Lower leg skin (tissue), 3 donors: ENCODE measurements around the gene UTRN.

Experiments
- POLR2A ChIP-seq, 2 donors: fragments of 450-650 bp; IDR thresholded peaks; one replicate each; pipeline ENCODE4 v1.6.1; 2016 to 2017; ENCODE audit warnings: antibody characterized with exemption in 2 of 2, mild to moderate bottlenecking in 1 of 2, moderate library complexity in 1 of 2
- TF ChIP-seq, protein P1 (sequence below), 3 donors: fragments of 450-650 bp; IDR thresholded peaks; one replicate each; pipeline ENCODE4 v1.5.1; 2016; ENCODE audit warnings: antibody characterized with exemption in 3 of 3, mild to moderate bottlenecking in 3 of 3, moderate library complexity in 2 of 3

DNA sequence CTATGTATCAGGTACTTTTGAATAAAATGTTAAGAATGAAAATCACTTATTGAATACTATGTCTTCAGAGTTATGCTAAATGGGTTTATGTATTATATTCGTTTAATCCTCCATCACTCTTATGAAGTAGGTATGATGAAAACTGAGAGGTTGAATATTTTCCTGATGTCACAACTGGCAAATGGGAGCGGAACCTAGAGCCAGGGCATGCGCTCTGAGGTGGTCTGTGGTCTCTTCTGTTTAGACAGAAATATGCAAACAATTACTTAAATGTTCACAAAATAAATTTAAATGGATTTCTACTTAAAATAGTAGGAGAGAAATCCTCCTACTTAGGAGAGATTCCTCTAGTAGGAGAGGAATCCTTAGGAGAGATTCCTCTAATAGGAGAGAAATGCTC, 21.3 kb upstream of the UTRN start:
- TF ChIP-seq, protein P1, sequence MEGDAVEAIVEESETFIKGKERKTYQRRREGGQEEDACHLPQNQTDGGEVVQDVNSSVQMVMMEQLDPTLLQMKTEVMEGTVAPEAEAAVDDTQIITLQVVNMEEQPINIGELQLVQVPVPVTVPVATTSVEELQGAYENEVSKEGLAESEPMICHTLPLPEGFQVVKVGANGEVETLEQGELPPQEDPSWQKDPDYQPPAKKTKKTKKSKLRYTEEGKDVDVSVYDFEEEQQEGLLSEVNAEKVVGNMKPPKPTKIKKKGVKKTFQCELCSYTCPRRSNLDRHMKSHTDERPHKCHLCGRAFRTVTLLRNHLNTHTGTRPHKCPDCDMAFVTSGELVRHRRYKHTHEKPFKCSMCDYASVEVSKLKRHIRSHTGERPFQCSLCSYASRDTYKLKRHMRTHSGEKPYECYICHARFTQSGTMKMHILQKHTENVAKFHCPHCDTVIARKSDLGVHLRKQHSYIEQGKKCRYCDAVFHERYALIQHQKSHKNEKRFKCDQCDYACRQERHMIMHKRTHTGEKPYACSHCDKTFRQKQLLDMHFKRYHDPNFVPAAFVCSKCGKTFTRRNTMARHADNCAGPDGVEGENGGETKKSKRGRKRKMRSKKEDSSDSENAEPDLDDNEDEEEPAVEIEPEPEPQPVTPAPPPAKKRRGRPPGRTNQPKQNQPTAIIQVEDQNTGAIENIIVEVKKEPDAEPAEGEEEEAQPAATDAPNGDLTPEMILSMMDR (IDR thresholded peaks at IDR 0.05) = no peak
- no peak for TF ChIP-seq POLR2A (IDR thresholded peaks at IDR 0.05)
